ENCODE data around the gene MAP3K8. TPM values are rescaled to one million over a fixed set of nuclear protein-coding genes. Genes with fewer than 3 reads are reported as not detected.

MAP3K8 gene
- total and polyA plus RNA-seq, 2 donors from 2014 or later = 6.7 to 41.6 TPM

GRCh38 chr10:30499816-30500215 is 65.8 kb downstream of the MAP3K8 start:
- TF ChIP-seq, protein P1, sequence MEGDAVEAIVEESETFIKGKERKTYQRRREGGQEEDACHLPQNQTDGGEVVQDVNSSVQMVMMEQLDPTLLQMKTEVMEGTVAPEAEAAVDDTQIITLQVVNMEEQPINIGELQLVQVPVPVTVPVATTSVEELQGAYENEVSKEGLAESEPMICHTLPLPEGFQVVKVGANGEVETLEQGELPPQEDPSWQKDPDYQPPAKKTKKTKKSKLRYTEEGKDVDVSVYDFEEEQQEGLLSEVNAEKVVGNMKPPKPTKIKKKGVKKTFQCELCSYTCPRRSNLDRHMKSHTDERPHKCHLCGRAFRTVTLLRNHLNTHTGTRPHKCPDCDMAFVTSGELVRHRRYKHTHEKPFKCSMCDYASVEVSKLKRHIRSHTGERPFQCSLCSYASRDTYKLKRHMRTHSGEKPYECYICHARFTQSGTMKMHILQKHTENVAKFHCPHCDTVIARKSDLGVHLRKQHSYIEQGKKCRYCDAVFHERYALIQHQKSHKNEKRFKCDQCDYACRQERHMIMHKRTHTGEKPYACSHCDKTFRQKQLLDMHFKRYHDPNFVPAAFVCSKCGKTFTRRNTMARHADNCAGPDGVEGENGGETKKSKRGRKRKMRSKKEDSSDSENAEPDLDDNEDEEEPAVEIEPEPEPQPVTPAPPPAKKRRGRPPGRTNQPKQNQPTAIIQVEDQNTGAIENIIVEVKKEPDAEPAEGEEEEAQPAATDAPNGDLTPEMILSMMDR (IDR thresholded peaks at IDR 0.05; ENCODE audit: borderline replicate concordance, extremely low read depth, insufficient read depth) = no peak
- intact Hi-C loops (cut with DNase I) = no loop called here

DNA sequence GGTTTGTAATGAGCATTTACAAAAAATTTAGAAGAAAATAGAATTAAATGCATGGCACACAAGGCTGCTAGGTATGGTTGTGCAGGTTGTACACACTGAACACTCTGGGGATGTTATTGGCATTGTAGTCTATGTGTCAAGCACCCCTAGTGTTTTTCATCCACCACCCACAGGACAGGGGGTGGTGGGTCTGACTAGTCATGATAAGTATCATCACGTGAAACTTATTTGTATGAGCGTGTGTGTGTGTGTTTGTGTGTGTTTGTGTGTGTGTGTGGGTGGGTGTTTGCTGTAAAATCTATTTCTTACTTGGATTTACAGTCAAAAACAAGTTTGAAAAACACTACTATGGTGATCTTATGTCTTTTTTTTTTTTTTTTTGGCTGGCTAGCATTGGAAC is 66.5 kb downstream of the MAP3K8 start:
- no peaks in the 10 kb centered on the region for H3K4me1 ChIP-seq (ENCODE audit: control insufficient read depth in 2 of 3, insufficient read depth in 2 of 3, low read depth in 1 of 3, low read length in 3 of 3)
- no peak for FAIRE-seq
- no peaks in the 10 kb centered on the region for H3K27me3 ChIP-seq (ENCODE audit: control insufficient read depth, insufficient read depth, low read length)
- no peaks in the 10 kb centered on the region for H3K36me3 ChIP-seq (ENCODE audit: control insufficient read depth in 2 of 3, insufficient read depth in 3 of 3, low read length in 3 of 3)
- intact Hi-C loops (cut with DNase I) = no loop called here
- H3K9me3 ChIP-seq (ENCODE audit: control insufficient read depth in 2 of 3, insufficient read depth in 1 of 3, low read length in 3 of 3) = no peaks in the 10 kb centered on the region
- H3K9ac ChIP-seq (ENCODE audit: low read length in 3 of 3) = no peak overlapping the region
- no peak for DNase-seq
- H3K4me3 ChIP-seq (ENCODE audit: low read length in 3 of 3) = no peak overlapping the region
- H3K27ac ChIP-seq (ENCODE audit: low read depth in 2 of 2, low read length in 2 of 2) = no peak overlapping the region
- TF ChIP-seq, protein P1 (IDR thresholded peaks at IDR 0.05; ENCODE audit: borderline replicate concordance, extremely low read depth, insufficient read depth) = no peak

More at GRCh38 chr10:30499816-30500215, 65.8 kb downstream of the MAP3K8 start:
- FAIRE-seq (no peak), DNase-seq (no peak)
- Histone ChIP-seq H3K4me1 (ENCODE audit: control insufficient read depth in 2 of 3, insufficient read depth in 2 of 3, low read depth in 1 of 3, low read length in 3 of 3) (no peaks in the 10 kb centered on the region), H3K27ac (ENCODE audit: low read depth in 2 of 2, low read length in 2 of 2) (no peak overlapping the region), H3K27me3 (ENCODE audit: control insufficient read depth, insufficient read depth, low read length) (no peaks in the 10 kb centered on the region), H3K36me3 (ENCODE audit: control insufficient read depth in 2 of 3, insufficient read depth in 3 of 3, low read length in 3 of 3) (no peaks in the 10 kb centered on the region), H3K9ac (ENCODE audit: low read length in 3 of 3) (no peak overlapping the region), H3K4me3 (ENCODE audit: low read length in 3 of 3) (no peak overlapping the region), H3K9me3 (ENCODE audit: control insufficient read depth in 2 of 3, insufficient read depth in 1 of 3, low read length in 3 of 3) (no peaks in the 10 kb centered on the region)

DNA sequence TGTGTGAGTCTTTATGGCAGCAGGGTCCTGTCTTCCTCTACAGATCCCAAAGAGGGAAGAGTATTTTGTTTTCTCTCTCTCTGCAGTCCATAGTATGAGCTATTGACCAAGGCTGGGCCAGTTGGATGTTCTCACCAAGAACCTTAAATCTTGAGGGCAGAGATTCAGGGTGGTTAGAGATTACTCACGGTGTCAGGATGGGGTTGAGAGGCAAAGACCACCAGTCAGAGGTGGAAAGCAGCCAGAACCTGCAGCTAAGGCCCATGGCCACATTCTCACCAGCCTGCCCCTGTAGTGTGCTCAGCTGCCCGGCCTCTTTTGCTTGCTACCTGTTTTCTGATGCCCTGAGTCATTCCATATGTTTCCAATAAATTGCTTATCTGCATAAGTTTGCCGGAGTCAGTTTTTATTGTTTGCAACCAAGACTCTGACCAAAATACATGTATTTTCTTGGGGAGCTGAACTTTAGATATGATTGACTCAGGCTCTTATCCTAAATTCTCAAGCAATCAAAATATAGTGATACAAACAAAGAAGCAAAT is 67.0 kb downstream of the MAP3K8 start:
- no peaks in the 10 kb centered on the region for H3K27me3 ChIP-seq (ENCODE audit: control insufficient read depth, insufficient read depth, low read length)
- TF ChIP-seq, protein P1 (IDR thresholded peaks at IDR 0.05; ENCODE audit: borderline replicate concordance, extremely low read depth, insufficient read depth) = no peak

More for the DNA sequence above, 67.0 kb downstream of the MAP3K8 start:
- intact Hi-C loops (cut with DNase I) = no loop called here
- no peak overlapping the region for H3K27ac ChIP-seq (ENCODE audit: low read depth in 2 of 2, low read length in 2 of 2)
- no peaks in the 10 kb centered on the region for H3K9me3 ChIP-seq (ENCODE audit: control insufficient read depth in 2 of 3, insufficient read depth in 1 of 3, low read length in 3 of 3)
- H3K36me3 ChIP-seq (ENCODE audit: control insufficient read depth in 2 of 3, insufficient read depth in 3 of 3, low read length in 3 of 3) = no peaks in the 10 kb centered on the region
- H3K4me1 ChIP-seq (ENCODE audit: control insufficient read depth in 2 of 3, insufficient read depth in 2 of 3, low read depth in 1 of 3, low read length in 3 of 3) = no peaks in the 10 kb centered on the region
- H3K4me3 ChIP-seq (ENCODE audit: low read length in 3 of 3) = no peak overlapping the region
- FAIRE-seq (no peak), DNase-seq (no peak)
- no peak overlapping the region for H3K9ac ChIP-seq (ENCODE audit: low read length in 3 of 3)

Measured in kidney (tissue), 14 donors.